Gastrocnemius medialis (tissue), 4 donors: Measurements from ENCODE around the gene CENPH.

Experiments
- POLR2A ChIP-seq, 2 donors: fragments of 450-650 bp; IDR thresholded peaks; one replicate each; pipeline ENCODE4 v1.6.1; 2017; ENCODE audit warnings: antibody characterized with exemption in 2 of 2, mild to moderate bottlenecking in 2 of 2, moderate library complexity in 2 of 2
- TF ChIP-seq, protein P1 (sequence below), 5 experiments: fragments of 450-650 bp in 3 of 5; fragments of 200-600 bp in 2 of 5; sonication (generic) in 2 of 5; IDR thresholded peaks in 4 of 5; conservative IDR thresholded peaks in 1 of 5; 1 replicate in 4 of 5; 2 replicates in 1 of 5; pipeline ENCODE4 v1.5.1; 2016 to 2019; ENCODE audit warnings: antibody characterized with exemption in 5 of 5, mild to moderate bottlenecking in 3 of 5, moderate library complexity in 3 of 5

DNA sequence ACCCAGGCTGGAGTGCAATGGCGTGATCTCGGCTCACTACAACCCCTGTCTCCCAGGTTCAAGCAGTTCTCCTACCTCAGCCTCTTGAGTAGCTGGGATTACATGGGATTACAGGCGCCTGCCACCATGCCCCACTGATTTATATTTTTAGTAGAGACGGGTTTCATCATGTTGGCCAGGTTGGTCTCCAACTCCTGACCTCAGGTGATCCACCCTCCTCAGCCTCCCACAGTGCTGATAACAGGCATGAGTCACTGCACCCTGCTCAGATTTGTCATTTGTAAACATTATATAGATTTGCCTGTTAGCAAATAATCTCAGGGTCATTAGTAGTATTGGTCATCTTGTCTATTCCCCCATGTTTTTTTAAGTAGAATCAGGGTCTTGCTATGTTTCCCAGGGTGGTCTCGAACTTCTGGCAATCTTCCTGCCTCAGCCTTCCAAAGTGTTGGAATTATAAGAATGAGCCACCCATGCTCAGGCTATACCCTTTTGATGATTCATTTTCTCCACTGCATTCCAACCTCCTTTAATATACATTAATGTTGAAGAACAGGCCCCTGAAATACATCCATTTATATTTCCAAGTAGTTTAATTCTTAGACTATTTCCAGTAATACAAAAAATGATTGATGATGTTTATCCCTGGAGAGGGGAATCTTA is 17.3 kb downstream of the CENPH start:
- TF ChIP-seq, protein P1, sequence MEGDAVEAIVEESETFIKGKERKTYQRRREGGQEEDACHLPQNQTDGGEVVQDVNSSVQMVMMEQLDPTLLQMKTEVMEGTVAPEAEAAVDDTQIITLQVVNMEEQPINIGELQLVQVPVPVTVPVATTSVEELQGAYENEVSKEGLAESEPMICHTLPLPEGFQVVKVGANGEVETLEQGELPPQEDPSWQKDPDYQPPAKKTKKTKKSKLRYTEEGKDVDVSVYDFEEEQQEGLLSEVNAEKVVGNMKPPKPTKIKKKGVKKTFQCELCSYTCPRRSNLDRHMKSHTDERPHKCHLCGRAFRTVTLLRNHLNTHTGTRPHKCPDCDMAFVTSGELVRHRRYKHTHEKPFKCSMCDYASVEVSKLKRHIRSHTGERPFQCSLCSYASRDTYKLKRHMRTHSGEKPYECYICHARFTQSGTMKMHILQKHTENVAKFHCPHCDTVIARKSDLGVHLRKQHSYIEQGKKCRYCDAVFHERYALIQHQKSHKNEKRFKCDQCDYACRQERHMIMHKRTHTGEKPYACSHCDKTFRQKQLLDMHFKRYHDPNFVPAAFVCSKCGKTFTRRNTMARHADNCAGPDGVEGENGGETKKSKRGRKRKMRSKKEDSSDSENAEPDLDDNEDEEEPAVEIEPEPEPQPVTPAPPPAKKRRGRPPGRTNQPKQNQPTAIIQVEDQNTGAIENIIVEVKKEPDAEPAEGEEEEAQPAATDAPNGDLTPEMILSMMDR (IDR thresholded peaks at IDR 0.05 in 4 of 5, conservative IDR thresholded peaks at IDR 0.05 in 1 of 5) = no peak
- no peak for TF ChIP-seq POLR2A (IDR thresholded peaks at IDR 0.05)
